SKM-1 (cell line): Measurements from ENCODE around the gene TIMM8B.
"Not testable (repeated sequence)": the region's sequence is repeated elsewhere in the genome, so short reads cannot be mapped to it uniquely, and the experiment has no call there.

Source experiments
- DNase-seq: peaks from one replicate; lab custom pipeline; 2025; ENCODE audit not compliant: unreplicated experiment; lab: John Stamatoyannopoulos, UW

The TIMM8B gene

DNA sequence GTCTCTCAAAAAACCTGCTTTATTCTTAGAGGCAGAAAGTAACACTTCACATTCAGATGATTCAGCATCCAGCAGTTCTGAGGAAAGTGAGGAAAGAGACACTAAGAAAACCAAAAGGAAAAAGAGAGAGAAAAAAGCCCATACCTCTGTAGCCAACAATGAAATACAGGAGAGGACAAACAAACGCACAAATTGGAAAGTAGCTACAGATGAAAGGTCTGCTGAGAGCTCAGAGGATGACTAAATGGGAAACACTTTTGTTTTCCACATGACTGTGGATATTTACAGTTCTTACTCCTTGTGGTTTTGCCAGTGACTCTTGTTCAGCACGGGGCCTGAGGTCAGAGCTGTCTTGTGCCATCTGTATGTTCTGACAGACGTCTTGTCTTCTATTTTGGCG lies 3.8 kb downstream of the TIMM8B start:
- DNase-seq, result no peak

DNA sequence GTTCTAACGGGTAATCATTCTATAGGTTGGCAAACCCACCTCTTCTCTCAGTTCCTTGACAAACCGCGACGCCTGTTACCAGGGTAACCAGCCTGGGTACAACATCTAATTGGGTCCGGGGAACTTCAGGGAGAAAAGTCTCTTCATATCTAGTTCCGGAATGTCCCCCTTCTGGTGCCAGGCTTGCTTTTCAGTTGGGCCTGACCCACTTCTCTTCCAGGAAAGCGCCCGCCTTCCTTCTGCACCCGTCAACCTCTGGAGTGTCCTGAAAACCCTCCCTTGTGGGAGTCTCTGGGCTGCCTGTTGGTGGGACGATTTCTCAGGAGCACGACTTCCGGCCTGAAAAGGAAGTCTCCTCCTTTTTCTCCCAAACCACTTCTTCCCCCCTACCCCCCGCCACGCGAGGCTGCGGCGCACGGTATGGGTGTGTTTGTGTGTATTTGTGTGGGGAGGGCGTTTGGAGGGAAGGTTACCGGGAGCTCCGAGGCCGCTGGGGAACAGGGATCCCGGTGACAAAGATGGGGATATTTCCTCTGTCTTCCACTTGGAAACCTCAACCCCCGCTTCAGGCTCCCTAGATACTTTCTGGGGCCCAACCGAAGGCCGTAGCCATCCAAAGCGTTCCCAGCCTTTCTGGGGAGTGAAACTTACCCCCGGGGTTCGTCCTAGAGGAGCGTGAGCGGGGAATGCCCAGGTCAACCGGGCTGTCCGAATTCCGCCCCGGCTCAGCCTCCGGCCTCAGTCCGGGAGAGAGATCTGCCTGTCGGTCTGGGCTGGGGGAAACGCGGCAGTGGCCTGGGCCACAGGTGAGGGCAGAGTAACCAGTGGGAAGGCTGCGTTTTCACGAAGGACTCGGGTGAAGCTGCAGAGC lies 12.4 kb downstream of the TIMM8B start, which contains the start of the genes NKAPD1 and PIH1D2:
NKAPD1 (plus strand) TSS at position 359 of the 871 bp plus-strand sequence. CDS start 1,276 bp downstream, outside the sequence.
PIH1D2 (minus strand) TSS at position 77 of the 871 bp plus-strand sequence. CDS start 843 bp downstream, outside the sequence.
- peak; percentile 61 for DNase-seq

DNA sequence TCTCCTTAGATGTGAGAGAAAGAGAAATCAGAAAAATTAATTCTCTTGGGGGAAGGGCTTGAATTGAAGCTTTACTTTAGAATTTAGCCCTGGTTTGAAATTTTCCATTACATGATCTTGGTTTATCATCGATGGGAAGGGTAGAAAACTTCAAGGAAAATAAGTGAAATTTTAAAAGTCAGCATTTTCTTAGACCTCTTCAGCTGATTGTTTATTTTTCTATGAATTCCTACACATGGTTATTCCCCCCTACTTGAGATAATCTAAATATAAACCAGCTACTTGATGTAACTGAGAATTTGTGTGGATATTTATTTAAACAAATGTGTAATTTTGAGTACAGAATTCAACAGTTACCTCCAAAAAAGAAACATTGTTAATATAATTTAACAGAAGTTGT lies 23.6 kb downstream of the TIMM8B start:
- DNase-seq, result no peak

DNA sequence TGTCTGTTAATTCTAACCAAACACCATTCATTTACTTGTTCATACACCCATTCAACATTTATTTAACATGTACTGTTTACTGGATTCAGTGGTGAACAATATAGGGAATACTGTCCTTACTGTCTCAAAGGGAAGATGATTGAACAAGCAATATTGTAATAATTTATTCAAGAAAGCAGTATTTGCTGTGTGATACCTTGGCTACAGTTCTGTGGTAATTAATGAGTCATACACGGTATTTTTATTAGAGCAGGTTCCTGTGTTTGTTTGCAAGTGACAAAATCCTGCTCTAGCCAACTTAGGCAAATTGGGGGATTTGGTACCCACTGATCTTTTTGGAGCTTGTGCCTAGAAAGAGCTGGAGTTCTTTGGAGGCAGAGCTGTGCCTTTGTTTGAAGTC lies 28.5 kb downstream of the TIMM8B start:
- DNase-seq, result no peak

DNA sequence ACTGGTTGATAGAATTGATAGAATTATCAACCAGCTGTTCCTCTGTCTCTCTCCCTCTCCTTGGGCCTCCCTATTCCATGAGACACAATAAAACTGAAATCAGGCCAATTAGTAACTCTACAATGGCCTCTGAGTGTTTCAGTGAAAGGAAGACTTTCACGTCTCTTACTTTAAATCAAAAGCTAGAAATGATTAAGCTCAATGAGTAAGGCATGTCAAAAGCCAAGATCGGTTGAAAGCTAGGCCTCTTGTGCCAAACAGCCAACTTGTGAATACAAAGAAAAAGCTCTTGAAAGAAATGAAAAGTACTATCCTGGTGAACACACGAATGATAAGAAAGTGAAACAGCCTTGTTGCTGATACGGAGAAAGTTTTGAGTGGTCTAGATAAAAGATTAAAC lies 29.4 kb downstream of the TIMM8B start:
- no peak for DNase-seq

DNA sequence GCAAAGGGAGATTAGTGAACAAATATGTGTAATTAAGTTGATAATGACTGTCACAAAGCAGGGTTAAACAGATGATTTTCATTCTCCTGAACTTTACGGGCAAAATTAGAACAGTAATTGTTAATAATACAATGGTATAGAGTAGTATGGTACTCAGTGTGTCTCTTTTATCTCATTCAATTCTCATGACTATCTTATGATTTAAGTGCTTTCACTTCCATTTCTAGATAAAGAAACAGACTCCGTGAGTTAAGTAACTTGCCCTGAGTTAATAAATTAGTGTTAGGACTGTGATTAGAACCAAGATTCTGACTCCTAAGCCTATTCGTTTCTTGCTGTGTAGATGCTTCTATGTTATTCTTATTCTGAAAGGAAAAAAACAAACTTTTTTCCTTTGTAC lies 34.8 kb downstream of the TIMM8B start:
- DNase-seq, result no peak

DNA sequence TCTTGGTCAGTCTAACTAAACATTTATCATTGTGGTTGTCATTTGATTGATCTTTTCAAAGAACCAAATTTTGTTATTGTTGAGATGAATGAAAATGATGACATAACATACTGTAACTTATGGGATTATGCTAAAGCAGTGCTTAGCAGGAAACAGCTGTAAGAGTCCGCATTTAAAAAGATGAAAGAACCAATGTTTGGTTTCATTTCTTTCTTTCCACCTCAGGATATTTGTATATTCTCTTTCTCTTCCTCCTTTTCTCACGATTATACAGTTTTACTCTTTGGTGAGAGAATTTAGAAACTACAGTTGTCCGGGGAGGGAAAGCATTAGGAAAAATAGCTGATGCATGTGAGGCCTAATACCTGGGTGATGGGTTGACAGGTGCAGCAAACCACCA lies 35.8 kb downstream of the TIMM8B start:
- DNase-seq, result no peak

DNA sequence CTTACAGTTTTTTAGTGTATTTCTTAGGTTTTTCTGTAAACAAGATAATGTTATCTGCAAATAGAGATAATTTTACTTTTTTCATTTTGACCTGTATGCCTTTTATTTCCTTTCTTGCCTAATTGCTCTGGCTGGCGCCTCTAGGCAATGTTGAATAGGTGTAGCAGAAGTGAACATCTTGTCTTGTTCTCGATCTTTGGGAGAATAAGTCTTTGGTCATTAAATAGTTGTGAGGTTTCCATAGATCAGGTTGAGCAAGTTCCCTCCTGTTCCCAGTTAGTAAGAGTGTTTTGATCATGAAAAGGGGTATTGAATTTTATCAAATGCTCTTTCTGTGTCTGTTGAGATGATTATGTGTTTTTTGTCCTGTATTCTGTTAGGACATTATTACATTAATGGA lies 36.8 kb downstream of the TIMM8B start:
- no peak for DNase-seq

DNA sequence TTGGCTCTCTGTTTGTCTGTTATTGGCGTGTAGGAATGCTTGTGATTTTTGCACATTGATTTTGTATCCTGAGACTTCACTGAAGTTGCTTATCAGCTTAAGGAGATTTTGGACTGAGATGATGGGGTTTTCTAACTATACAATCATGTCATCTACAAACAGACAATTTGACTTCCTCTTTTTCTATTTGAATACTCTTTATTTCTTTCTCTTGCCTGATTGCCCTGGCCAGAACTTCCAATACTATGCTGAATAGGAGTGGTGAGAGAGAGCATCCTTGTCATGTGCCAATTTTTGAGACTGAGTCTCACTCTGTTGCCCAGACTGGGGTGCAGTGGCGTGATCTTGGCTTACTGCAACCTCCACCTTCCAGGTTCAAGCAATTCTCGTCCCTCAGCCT lies 38.3 kb downstream of the TIMM8B start:
- not testable (repeated sequence) for DNase-seq

DNA sequence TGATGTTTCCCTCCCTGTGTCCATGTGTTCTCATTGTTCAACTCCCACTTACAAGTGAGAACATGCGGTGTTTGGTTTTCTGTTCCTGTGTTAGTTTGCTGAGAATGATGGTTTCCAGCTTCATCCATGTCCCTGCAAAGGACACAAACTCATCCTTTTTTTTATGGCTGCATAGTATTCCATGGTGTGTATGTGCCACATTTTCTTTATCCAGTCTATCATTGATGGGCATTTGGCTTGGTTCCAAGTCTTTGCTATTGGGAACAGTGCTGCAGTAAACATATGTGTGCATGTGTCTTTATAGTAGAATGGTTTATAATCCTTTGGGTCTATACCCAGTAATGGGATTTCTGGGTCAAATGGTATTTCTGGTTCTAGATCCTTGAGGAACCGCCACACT lies 39.9 kb downstream of the TIMM8B start:
- DNase-seq, result not testable (repeated sequence)

DNA sequence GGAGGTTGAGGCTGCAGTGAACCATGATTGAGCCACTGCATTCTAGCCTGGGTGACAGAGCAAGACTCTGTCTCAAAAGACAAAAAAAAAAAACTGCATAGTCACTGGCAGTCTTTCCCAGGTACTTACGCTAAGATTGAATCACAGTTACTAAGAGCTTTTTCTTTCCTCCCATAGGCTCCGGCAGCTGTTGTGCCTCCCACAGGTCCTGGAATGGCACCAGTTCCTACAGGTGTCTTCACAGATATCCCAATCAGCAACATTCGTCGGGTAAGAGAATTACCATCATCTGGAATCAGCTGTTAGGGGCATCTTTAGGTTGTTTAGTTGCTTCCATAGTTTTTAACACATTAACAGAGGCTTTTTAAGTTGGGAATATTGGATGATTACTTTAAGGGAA lies 41.6 kb downstream of the TIMM8B start:
- DNase-seq, result no peak

DNA sequence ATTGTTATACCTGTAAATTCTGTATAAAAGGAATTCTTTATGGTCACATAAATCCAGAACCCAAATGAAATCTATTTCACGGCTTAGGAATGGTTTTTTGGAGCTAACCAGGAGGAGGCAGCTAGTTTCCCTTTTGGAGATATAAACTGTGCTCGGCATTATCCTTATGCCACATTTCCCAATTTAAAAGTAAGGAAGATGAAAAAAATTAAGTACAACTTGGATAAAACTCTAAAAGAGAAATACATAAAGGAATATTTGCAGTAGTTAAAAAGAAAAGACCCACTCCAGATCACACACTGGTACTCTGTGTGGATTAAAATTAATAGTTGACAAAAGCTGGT lies 43.6 kb downstream of the TIMM8B start:
- DNase-seq, result no peak

DNA sequence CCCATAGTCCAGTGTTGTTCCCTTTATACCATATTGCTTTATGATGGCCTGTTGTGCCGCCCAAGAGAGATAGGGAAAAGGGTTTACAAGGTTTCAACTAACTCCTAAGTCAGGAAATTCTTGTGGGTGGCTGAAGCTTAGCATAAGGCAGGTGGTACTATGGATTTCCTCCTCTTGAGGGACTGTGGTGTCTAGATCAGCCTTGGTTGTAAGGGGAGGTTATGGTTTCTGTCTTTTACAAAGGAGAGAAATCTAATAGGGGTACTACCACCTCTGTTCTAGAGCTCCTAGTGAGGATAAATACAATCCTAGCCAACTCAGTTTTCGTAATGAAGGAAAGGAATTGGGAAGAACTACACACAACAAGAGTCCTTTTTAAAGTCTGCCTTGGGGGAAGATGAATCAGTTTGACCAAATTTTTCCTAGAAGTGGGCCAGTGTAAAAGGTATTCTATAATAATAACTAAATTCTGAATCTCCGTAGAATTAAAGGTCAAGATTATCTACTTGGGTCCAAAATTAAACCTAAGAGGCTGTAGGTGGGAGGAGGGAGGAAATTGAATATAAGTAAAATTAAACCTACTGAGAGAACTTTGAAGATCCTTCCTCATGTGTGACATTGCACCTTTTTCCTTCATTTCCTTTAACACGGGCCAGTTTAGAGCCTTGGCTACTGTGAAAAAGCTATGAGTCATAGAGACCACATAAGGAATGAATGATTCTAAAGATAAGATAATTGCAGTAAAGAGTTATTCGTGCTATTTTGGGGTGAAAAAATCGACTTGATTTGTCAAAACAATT lies 44.2 kb downstream of the TIMM8B start:
- no peak for DNase-seq

DNA sequence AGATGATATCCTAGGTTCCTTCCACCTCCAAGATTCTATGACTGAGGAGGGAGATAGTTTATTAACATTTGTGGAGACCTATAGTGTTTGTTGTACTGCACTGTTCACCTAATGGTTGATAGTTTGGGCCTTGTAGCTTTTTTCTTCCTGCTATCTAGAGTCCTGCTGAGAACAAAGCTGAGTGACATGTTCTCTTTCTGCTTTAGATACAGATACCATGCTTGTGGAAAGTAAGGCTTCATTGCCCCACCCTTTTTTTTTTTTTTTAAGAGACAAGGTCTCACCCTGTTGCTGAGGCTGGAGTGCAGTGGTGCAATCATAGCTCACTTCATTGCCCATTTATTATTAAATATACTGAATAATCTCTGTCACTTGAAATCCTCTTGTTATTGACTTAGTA lies 49.0 kb downstream of the TIMM8B start:
- no peak for DNase-seq
